ENCODE results near the gene C16orf90. TPM values are rescaled to one million over a fixed set of nuclear protein-coding genes. Genes with fewer than 3 reads are reported as not detected.
"Not testable (repeated sequence)": the region's sequence is repeated elsewhere in the genome, so short reads cannot be mapped to it uniquely, and the experiment has no call there.

The C16orf90 gene
- total RNA-seq, 1 donor from 2014 or later: not detected

DNA sequence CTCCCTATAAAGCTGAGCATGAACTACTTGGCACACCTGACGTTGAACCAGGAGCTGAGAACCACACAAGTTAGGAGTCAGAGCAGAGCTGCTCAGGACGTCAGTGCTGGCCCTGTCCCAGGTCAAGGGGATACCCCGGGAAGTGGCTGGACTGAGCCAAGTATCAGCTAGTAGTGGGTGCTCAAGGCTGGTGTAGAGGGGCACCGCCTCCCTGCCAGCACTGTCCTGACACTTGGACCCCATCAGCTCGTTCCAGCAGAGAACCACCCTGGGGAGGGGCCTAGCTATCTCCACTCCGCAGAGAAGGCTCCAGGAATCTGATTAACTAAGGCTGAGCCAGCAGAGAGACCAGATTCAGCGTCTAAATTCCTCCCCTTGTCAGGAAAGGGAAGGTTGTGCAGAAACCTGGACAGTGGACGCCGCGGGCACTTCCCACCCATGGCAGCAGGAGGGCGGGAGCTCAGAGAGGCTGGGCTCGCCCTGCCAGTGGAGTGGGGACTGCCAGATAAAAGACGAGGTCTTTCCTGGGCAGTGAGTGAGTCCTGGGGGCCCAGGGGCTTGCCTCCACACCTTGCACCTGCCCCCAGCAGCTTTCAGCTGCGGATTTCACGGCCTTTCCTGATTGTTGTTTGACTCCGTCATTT is 21.0 kb downstream of the C16orf90 start:
- H3K4me3 Mint-ChIP-seq: no peak overlapping the region
- DNase-seq (ENCODE audit: extremely low spot score, unreplicated experiment): no peak
- no peak overlapping the region for H3K27ac Mint-ChIP-seq
- no peaks in the 10 kb centered on the region for H3K27me3 Mint-ChIP-seq
- no peaks in the 10 kb centered on the region for H3K9me3 Mint-ChIP-seq
- TF ChIP-seq, protein P1, sequence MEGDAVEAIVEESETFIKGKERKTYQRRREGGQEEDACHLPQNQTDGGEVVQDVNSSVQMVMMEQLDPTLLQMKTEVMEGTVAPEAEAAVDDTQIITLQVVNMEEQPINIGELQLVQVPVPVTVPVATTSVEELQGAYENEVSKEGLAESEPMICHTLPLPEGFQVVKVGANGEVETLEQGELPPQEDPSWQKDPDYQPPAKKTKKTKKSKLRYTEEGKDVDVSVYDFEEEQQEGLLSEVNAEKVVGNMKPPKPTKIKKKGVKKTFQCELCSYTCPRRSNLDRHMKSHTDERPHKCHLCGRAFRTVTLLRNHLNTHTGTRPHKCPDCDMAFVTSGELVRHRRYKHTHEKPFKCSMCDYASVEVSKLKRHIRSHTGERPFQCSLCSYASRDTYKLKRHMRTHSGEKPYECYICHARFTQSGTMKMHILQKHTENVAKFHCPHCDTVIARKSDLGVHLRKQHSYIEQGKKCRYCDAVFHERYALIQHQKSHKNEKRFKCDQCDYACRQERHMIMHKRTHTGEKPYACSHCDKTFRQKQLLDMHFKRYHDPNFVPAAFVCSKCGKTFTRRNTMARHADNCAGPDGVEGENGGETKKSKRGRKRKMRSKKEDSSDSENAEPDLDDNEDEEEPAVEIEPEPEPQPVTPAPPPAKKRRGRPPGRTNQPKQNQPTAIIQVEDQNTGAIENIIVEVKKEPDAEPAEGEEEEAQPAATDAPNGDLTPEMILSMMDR (conservative IDR thresholded peaks at IDR 0.05): no peak
- H3K36me3 Mint-ChIP-seq: peaks cover 11% of the 10 kb centered on the region
- H3K4me1 Mint-ChIP-seq (ENCODE audit: unreplicated experiment): peaks cover 6% of the 10 kb centered on the region

DNA sequence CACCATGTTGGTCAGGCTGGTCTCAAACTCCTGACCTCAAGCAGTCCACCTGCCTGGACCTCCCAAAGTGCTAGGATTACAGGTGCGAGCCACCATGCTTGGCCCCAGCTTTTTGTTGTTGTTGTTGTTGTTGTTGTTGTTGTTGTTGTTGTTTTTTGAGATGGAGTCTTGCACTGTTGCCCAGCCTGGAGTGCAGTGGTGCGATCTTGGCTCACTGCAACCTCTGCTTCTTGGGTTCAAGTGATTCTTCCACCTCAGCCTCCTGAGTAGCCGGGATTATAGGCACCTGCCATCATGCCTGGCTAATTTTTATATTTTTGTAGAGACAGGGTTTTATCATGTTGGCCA is 21.7 kb downstream of the C16orf90 start:
- not testable (repeated sequence) for H3K36me3 Mint-ChIP-seq; H3K27ac Mint-ChIP-seq; DNase-seq (ENCODE audit: extremely low spot score, unreplicated experiment); H3K4me3 Mint-ChIP-seq; H3K4me1 Mint-ChIP-seq (ENCODE audit: unreplicated experiment); H3K9me3 Mint-ChIP-seq; H3K27me3 Mint-ChIP-seq

DNA sequence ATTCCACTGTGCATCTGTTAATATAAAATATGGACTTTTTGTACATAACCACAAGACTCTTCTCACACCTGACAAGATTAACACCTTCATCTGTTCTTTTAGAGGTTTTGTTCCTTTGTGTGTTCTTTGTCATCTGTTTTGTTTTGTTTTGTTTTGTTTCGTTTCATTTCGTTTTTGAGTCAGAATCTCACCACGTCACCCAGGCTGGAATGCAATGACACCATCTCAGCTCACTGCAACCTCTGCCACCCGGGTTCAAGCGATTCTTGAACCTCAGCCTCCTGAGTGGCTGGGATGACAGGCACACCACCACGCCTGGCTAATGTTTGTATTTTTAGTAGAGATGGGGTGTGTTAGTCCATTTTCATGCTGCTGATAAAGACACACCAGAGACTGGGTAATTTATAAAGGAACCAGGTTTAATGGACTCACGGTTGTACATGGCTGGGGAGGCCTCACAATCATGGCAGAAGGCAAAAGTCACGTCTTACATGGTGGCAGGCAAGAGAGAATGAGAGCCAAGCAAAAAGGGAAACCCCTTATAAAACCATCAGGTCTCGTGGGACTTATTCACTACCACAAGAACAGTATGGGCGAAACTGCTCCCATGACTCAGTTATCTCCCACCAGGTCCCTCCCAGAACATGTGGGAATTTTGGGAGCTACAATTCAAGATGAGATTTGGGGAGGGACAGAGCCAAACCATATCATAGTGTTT is 22.3 kb downstream of the C16orf90 start:
- TF ChIP-seq, protein P1 (conservative IDR thresholded peaks at IDR 0.05): no peak
- H3K27ac Mint-ChIP-seq: no peak overlapping the region
- H3K36me3 Mint-ChIP-seq: peaks cover 7% of the 10 kb centered on the region
- no peaks in the 10 kb centered on the region for H3K27me3 Mint-ChIP-seq
- H3K4me3 Mint-ChIP-seq: no peak overlapping the region
- H3K4me1 Mint-ChIP-seq (ENCODE audit: unreplicated experiment): peaks cover 5% of the 10 kb centered on the region
- no peak for DNase-seq (ENCODE audit: extremely low spot score, unreplicated experiment)
- H3K9me3 Mint-ChIP-seq: no peaks in the 10 kb centered on the region

DNA sequence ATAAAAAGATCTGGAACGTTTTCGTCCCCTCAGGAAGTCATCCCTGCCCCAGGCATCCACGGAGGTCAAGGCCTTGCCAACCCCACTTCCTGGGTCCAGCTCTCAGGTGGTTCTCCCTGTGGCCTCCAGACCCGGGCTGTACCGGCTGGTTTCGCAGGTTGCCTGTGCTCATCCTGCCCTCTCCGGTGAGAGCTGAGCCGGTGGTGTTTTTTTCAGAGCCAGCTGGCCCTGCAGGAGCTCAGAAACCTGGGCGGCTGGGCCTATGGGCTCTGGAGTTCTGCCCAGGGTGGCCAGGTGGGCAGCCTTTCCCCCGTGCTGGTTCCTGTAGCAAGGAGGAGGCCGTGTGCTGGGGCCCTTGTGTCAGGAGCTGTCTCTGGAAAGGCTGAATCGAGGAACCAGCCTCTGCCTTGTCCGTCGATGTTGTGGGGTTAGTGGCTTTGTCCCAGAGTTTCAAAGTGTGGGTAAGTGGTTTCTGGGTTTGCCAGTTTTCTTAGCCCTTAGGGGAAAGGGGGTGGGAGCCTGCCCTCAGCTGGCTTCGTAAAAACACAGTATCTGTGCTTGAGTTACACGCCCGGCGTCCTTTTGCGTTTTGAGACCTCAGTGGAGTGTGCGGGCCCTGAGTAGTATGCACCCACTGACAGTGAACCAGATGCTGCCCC is 23.6 kb downstream of the C16orf90 start:
- H3K27ac Mint-ChIP-seq: no peak overlapping the region
- peaks cover 19% of the 10 kb centered on the region for H3K36me3 Mint-ChIP-seq
- no peaks in the 10 kb centered on the region for H3K27me3 Mint-ChIP-seq
- TF ChIP-seq, protein P1 (conservative IDR thresholded peaks at IDR 0.05): no peak
- peaks cover 16% of the 10 kb centered on the region for H3K4me1 Mint-ChIP-seq (ENCODE audit: unreplicated experiment)
- DNase-seq (ENCODE audit: extremely low spot score, unreplicated experiment): no peak
- no peaks in the 10 kb centered on the region for H3K9me3 Mint-ChIP-seq
- H3K4me3 Mint-ChIP-seq: no peak overlapping the region

DNA sequence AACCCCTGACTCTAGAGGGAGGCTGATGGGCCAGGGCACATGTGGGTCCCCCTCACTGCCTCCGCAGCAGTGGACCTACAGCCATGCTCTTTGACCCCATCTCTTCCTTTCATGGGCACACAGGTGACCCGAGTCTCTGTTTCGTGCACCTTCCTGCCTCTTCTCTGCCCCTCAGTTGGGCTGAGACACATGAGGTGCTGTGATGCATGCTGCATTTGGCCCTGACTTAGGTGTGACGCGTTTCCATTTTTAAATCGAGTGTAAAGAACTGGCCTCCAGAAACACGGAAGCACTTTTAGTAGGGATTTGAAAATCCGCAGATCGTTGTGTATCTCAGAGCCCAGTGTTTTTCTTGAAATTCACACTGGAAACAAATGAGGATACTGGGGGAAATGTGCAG is 24.6 kb downstream of the C16orf90 start:
- H3K9me3 Mint-ChIP-seq: no peaks in the 10 kb centered on the region
- H3K4me3 Mint-ChIP-seq: no peak overlapping the region
- DNase-seq (ENCODE audit: extremely low spot score, unreplicated experiment): no peak
- no peaks in the 10 kb centered on the region for H3K27me3 Mint-ChIP-seq
- TF ChIP-seq, protein P1 (conservative IDR thresholded peaks at IDR 0.05): no peak
- H3K36me3 Mint-ChIP-seq: peaks cover 23% of the 10 kb centered on the region
- H3K4me1 Mint-ChIP-seq (ENCODE audit: unreplicated experiment): peaks cover 18% of the 10 kb centered on the region
- no peak overlapping the region for H3K27ac Mint-ChIP-seq

DNA sequence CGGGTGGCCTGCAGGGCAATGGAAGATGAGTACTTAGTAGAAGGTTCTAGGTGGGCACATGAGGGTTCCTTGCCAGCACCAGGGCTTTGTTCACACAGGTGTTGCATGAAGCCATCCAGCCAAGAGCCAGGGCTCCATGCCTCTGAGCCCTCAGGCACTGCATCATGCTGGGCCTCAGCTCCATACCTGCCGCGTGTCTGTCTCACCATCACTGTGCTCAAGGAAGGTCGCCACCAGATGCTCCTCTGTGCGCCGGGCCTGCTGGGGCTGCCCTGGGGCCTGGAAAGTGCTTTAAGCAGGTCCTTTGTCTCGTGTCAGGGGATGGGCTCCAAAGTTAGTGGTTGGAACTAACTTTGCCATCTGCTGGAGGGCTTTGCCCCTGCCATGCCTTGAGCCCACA is 25.6 kb downstream of the C16orf90 start:
- no peak for DNase-seq (ENCODE audit: extremely low spot score, unreplicated experiment)
- Mint-ChIP-seq H3K27ac (no peak overlapping the region), H3K27me3 (no peaks in the 10 kb centered on the region), H3K4me1 (ENCODE audit: unreplicated experiment) (peaks cover 18% of the 10 kb centered on the region), H3K36me3 (peaks cover 23% of the 10 kb centered on the region), H3K9me3 (no peaks in the 10 kb centered on the region), H3K4me3 (no peak overlapping the region)
- TF ChIP-seq, protein P1 (conservative IDR thresholded peaks at IDR 0.05): no peak
